ENCODE results near the gene TXNDC12.

The TXNDC12 gene

GRCh38 chr1:51978099-51978498 is 76.9 kb downstream of the TXNDC12 start:
- no peak for TF ChIP-seq CTCF (IDR thresholded peaks at IDR 0.05)
- H3K9ac ChIP-seq, result no peak overlapping the region
- H3K4me2 ChIP-seq (ENCODE audit: low read length), result no peak overlapping the region
- H3K4me3 ChIP-seq (ENCODE audit: low read depth, low read length), result no peak overlapping the region
- H3K9me3 ChIP-seq (ENCODE audit: control insufficient read depth, low read length), result no peaks in the 10 kb centered on the region
- H3K27ac ChIP-seq, result no peak overlapping the region
- no peaks in the 10 kb centered on the region for H3K79me2 ChIP-seq
- no peaks in the 10 kb centered on the region for H3K36me3 ChIP-seq (ENCODE audit: control insufficient read depth, insufficient read depth, low read length)
- no peaks in the 10 kb centered on the region for H3K4me1 ChIP-seq
- H3K27me3 ChIP-seq (ENCODE audit: control insufficient read depth, insufficient read depth, low read length), result no peaks in the 10 kb centered on the region
- H2AFZ ChIP-seq, result no peak overlapping the region

- H3K36me3 ChIP-seq (ENCODE audit: control insufficient read depth, insufficient read depth, low read length), result no peaks in the 10 kb centered on the region
- no peak for TF ChIP-seq CTCF (IDR thresholded peaks at IDR 0.05)
Observed at GRCh38 chr1:51976846-51977602, 78.0 kb downstream of the TXNDC12 start.

GRCh38 chr1:51973587-51974474 is 81.2 kb downstream of the TXNDC12 start:
- Histone ChIP-seq H3K27ac (no peak overlapping the region), H3K4me3 (ENCODE audit: low read depth, low read length) (no peak overlapping the region), H3K9me3 (ENCODE audit: control insufficient read depth, low read length) (no peaks in the 10 kb centered on the region), H3K4me2 (ENCODE audit: low read length) (no peak overlapping the region), H2AFZ (no peak overlapping the region), H3K79me2 (no peaks in the 10 kb centered on the region), H3K9ac (no peak overlapping the region), H3K36me3 (ENCODE audit: control insufficient read depth, insufficient read depth, low read length) (no peaks in the 10 kb centered on the region), H3K27me3 (ENCODE audit: control insufficient read depth, insufficient read depth, low read length) (no peaks in the 10 kb centered on the region), H3K4me1 (no peaks in the 10 kb centered on the region)
- TF ChIP-seq CTCF (IDR thresholded peaks at IDR 0.05), result no peak

More at GRCh38 chr1:51976846-51977602, 78.0 kb downstream of the TXNDC12 start:
- no peak overlapping the region for H2AFZ ChIP-seq
- no peaks in the 10 kb centered on the region for H3K4me1 ChIP-seq
- no peak overlapping the region for H3K4me3 ChIP-seq (ENCODE audit: low read depth, low read length)
- no peak overlapping the region for H3K4me2 ChIP-seq (ENCODE audit: low read length)
- H3K27ac ChIP-seq, result no peak overlapping the region
- no peaks in the 10 kb centered on the region for H3K27me3 ChIP-seq (ENCODE audit: control insufficient read depth, insufficient read depth, low read length)
- H3K9me3 ChIP-seq (ENCODE audit: control insufficient read depth, low read length), result no peaks in the 10 kb centered on the region
- H3K79me2 ChIP-seq, result no peaks in the 10 kb centered on the region
- no peak overlapping the region for H3K9ac ChIP-seq
